Colon (tissue), 2 donors: ENCODE data around the gene DMP1.
"Not testable (repeated sequence)": the region's sequence is repeated elsewhere in the genome, so short reads cannot be mapped to it uniquely, and the experiment has no call there.

Source experiments
- FAIRE-seq: peaks from 2 replicates; lab custom pipeline; 2012; peaks lifted over from hg19 to GRCh38; lab: Jason Lieb, UNC
- donor health status: control.
- donor health status: control.

DMP1 gene

DNA sequence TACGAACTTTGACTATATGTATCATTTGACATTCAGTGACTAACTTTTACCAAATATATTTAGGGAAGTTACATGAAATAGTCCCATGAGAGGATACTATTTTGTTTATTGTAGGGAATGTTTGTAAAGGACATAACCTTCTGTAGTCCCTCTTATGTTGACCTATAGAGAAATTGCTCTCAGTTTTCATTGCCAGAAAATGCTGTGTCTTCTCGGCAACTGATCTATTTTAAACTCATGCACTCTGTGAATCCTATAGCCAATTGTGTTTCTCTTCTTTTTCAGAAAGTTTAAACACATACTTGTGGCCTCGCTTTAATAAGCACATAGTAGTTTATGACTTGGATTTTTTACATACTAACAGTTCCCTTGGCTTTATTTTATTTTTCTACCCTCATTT is 38.2 kb downstream of the DMP1 start:
- no peak for FAIRE-seq

- not testable (repeated sequence) for FAIRE-seq
These were observed 40.9 kb downstream of the DMP1 start for GRCh38 chr4:87690947-87691346.

DNA sequence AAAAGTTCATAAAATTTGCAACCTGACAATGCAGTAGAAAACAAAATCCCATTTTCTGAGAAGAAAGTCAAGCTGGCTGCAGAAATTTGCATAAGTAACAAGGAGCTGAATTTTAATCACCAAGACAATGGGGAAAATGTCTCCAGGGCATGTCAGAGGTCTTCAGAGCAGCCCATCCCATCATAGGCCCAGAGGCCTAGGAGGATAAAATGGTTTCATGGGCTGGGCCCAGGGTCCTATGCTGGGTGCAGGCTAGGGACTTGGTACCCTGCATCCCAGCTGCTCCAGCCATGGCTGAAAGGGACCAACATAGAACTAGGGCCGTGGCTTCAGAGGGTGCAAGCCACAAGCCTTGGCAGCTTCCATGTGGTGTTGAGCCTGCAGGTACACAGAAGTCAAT is 42.0 kb downstream of the DMP1 start:
- FAIRE-seq: not testable (repeated sequence)

DNA sequence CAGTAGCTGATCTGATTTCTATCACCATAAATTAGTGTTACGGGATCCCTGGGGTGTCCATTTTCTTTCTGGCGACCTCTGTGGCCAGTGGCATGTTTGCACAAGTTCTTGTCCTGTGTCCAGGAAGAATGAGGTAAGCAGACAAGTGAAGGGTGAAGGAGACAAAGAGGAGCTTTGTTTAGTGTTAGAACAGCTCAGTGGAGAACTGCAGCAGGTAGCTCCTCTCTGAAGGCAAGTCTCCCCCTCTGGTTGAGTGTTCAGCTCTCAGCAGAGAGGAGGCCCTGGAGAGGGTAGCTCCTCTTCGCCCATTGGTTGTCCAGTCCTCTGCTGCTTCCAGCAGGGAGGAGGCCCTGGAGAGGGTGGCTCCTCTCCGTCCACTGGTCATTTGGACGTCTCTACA is 47.2 kb downstream of the DMP1 start:
- FAIRE-seq: no peak

DNA sequence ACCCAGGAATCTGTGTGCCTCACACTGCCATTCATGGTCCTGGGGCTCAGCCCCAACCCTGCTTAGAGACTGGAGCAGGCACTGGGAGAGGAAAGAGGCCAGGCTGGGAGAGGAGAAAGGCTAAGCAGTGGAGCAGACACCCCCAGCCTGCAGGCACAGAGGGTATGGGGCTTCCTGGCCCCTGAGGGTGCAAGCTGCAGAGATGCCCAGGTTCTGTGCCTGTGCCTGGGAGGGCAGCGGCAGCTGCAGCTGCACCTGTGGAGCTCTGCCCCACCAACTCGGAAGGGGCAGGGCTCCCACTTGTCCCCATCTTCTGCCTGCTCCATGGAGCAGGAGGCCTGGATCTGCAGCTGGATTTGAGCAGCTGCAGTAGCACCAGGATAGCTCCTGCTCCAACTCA is 47.9 kb downstream of the DMP1 start:
- FAIRE-seq: no peak

DNA sequence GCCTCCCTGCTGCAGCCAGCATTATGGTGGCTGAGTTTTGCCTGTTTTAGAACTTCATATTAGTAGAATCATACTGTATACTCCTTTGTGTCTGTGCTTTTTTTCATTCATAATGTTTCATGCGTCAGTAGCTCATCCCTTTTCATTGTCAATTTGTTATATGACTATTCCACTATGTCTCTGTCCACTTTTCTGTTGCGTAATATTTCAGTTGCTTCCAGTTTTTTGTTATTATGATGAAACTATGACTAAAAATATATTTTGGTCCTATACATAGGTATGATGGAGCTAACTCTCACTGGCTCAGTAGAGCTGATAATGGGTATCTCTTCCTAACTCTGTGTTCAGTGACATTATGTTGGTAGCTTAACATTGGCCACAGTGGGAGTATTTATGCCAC is 48.3 kb downstream of the DMP1 start:
- no peak for FAIRE-seq

DNA sequence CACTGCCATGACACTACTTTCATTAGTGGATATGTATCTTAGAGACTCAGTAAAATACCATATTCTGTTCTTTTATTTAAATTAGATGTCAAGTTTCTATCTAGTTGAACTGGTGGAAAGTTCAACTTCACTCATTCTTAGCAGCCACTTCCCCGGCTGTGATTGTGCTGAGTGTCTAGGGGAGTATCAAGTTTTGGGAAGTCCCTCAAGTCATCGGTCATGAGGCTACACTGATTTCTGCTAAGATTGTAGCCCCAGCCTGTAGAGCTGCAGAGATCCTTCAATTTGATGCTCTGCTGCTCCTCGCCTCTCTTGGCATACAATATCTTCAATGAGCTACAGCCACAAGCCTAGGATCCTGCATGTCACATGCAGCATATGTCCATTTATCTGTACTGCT is 53.9 kb downstream of the DMP1 start:
- no peak for FAIRE-seq

DNA sequence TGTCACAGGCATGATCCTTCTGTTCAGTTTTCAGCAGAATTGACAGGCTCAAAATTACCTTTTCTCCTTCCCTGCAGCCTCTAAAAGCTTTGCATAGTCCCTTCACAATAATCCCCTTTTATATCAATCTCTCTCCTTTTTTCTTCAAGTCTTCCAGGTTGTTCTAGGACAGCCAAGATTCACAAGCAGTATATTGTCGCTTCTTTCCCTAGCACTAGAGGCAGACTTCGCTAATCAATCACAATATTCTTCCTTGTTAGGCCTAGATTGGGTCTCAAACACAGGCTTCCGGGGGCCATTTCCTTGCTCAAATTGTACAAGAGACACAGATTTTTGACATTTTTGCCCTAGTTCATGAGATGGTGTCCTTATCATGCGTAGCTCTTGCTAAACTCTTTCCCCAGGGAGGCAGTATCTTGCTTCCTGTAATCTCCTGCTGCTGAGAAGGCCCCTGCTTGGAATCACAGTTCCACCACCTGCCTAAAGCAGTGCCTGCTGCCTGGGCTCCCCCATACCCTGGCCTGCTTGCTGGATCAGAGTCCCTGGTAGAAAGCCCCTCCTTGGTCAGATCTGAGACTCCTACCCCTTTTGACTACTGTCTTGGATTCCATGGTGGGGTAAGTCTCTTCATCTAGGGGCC is 57.3 kb downstream of the DMP1 start:
- no peak for FAIRE-seq
